ENCODE results near the gene LPCAT3.

Gene LPCAT3

DNA sequence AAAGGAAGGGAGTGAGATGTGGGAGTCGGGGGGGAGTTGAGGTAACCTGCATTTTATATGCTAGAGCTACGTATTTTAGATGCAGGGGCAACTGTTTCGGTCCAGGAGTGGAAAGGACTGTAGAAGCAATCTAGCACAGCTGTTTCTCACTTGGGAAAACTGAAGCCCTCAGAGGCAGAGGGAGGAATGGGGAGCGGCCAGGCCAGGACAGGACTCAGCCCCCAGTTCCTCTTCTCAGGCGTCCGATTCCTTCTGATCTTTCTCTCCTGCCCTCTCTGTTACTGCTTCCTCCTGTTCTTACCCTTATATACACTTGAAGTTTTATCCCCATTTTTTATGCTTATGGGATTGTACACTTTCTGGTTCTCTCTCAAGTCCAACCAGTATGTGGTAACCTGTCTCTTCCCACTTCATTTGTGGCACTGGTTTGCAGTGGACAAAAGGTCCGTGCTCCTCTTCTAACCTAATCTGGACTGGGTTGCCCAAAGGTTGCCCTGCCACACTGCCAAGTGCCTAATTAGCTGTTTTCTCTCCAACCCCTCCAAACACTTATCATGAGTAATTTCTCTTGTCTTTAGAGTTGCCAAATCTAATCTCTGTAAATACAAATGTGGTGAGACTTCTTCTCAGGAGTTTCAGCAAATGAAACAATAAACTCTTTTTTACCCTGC is 16.2 kb downstream of the LPCAT3 start:
- DNase-seq (ENCODE audit: low read depth in 2 of 2): no peak

DNA sequence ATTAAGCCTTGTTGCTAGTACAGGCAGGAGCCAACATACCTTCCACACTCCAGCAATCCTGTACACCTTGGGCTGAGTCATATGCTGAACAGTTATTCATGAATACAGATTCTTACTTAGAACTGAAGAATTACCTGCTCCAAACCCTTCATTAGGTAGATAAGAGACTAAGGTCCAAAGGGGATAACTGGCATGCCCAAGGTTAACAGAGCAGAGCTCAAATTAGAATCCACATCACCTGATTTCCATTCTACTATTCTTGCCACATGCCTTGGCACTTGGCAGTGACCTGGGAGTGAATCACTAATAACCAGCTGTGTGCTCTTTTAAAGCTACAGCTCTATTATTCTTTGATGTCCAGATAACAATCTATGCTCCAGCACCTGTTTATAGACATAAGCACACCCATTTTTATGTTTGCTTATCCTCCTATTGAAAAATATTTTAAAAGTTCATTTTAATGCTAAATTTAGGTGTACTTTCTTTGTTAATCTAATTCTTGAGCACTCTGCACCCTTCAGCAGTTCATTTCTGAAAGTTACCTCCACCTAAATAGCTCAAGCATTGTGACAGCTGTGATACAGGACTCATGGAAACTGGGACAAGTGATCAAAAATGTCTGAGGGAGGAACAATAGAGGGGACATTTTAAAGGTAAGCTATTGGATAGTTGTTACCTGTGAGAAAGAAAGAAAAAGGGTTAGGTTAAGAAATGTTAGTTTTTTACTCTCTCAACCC is 19.4 kb downstream of the LPCAT3 start:
- no peak for DNase-seq (ENCODE audit: low read depth in 2 of 2)

DNA sequence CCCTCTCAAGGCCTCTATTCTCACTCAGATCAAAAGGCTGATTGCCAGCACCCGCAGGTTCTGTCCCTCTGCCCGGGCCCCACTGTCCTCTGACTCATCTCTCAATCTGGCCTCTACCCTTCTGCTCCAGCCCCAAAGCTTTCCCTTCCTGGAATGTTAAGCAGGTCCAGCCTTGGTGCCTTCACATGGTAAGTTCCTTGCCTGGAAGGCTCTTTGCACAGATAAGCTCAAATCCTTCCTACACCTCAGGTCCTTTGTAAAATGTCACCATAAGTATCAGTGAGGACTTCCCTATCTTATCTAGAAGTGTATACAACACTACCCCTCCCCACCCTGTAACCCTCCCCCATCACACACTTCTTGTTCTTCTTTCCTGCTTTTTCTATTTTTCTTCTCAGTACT is 22.2 kb downstream of the LPCAT3 start:
- no peak for DNase-seq (ENCODE audit: low read depth in 2 of 2)

DNA sequence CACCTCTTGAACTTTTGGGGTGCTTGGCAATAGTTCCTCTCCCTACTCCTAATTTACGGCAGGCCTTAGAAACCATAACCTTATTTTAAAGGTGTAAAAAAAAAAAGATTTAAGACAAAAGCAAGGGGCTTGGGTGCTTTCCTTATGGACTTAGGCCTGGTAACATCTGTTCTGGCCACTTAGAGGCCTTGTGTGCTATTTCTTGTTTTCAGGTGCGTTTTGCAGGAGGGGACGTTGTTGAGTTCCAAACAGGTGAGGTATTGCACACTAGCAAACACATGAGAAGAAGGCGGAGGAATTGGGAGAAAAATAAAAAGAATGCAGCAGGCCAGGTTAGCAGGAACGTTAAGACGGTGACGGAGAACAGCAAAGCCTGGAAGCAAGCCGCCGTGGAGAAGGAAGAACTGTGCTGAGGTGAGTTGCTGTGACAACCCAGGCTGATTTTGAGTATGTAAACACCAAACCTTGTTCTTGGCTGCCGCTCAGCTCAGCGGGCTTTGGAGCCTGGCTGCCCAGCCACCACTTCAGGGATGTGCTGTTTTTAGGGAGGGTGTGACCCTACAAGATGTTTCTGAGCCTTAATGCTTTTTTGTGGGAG is 30.2 kb downstream of the LPCAT3 start:
- DNase-seq (ENCODE audit: low read depth in 2 of 2): no peak

DNA sequence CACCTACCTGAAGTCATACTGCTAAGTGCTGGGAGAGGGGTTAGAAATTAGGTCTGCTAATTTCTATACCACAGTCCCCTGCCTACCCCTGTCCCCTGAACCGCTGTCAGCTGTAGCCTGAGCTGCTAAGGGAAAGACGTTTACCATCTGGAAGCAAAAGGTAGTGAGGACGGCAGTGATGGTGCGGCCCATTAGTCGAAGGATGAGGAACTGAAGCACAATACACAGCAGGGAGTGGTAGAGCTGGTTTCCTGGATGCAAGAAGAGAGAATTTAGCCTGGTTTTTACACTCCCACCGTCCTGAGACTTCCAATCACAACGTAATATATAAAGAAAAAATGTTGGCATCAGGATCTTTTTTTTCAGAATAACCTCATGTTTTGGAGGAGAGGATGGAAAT is 35.7 kb downstream of the LPCAT3 start:
- DNase-seq (ENCODE audit: low read depth in 2 of 2): no peak

DNA sequence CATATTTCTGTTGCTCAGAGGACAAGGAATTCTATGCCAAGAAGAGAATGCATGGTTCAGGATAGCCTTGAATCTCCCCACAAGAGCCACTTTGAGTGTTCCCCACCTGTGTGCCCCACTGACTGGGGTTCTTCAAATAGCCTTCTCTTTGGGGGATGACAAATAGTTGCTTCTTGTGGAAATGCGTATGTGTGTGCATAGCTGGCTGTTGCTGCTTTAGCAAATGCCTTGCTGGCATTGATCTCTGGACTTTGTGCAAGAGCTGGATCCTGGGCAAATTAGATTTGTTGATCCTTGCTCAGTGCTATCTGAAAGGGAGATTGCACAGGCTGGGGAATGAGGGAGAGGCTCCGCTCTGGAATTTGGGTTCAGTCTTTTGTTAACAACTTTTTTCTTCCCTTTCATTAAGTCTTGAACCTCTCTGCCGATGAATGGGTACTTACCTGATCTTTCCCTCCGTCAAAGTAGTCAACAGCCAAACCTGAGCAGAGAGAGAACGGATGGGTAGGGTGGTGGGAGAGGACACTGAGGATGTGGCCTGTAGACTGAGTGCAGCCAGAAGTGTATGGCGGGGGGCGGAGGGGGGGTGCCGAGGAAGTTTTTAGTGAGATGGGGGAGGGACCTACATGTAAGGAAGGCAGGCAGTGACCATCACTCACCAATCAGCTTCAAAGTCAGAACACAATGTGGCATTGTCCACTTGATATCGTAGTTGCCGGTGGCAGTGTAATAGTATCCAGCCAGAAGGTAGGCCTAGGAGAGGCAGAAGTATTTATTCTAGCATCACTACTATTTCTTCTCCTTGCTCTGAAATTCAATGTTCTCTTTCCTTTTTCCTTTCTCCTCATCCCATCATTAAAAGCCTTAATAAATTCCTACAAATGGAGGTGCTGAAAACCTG is 36.9 kb downstream of the LPCAT3 start:
- DNase-seq (ENCODE audit: low read depth in 2 of 2): no peak

DNA sequence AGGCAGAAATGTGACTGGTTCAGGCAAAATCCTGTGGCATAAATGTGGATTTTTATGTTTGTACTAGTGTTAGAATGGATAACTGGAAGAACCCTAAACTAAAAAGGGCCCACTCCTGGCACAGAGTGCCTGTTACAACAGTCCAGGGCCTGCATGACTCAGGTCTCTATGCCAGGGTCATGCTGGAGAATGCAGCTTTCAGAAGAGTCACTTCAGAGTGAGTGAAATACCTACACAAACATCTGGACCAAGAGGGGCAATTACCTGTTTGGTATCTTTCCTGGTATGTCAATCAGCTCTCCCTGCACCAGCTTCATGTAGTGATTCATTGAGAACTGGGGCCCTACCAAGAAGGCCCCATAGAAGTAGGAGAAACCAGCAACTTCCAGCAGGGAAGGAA is 37.5 kb downstream of the LPCAT3 start:
- no peak for DNase-seq (ENCODE audit: low read depth in 2 of 2)

DNA sequence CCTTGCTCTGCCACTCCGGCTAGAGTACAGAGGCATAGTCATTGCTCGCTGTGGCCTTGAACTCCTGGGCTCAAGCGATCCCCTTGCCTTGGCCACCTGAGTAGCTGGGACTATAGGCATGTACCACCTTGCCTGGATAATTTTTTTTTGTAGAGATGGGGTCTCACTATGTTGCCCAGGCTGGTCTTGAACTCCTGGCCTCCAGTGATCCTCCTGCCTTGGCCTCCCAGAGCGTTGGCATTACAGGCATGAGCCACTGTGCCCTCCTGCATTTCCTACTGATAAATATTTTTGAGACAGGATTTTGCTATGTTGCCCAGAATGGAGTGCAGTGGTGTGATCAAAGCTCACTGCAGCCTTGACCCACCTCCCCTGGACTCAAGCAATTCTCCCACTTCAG is 38.2 kb downstream of the LPCAT3 start:
- no peak for DNase-seq (ENCODE audit: low read depth in 2 of 2)

DNA sequence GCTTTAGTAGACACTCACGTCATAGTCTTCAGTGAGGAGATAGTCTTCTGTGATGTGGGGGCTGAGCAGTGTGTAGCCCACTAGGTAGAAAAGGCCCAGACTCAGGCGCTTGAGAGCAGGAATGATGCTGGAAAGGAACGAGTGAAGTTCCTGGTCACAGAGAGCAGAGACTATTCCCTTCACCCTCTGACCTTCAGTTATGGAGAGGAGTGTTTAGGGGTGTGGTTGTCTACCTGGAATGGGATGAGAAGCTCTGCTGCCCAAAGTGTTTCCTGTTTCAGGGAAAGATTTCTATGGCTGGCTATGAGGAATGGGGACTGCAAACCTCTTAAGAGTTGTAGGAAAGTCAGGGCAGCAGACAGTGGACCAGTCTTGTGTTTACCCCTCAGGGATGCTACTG is 38.8 kb downstream of the LPCAT3 start:
- no peak for DNase-seq (ENCODE audit: low read depth in 2 of 2)

DNA sequence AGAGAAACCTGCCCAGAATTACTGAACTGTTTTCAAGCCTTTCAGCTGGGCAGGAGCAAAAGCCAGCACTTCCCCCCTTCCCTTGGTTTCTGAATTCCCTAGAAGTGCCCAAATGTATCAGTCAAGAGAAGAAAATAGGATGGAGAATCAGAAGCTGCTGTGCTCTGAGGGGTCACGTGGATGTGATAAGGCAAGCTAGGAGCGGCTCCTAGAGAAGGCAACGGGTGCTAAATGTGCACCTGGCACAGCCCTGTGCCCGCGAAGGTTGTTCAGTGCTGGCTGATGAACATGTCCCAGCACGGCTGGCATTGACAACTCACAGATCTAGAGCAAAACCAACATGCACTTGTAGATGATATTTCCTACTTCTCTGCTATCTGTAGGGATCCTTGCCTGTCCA is 39.3 kb downstream of the LPCAT3 start:
- no peak for DNase-seq (ENCODE audit: low read depth in 2 of 2)

DNA sequence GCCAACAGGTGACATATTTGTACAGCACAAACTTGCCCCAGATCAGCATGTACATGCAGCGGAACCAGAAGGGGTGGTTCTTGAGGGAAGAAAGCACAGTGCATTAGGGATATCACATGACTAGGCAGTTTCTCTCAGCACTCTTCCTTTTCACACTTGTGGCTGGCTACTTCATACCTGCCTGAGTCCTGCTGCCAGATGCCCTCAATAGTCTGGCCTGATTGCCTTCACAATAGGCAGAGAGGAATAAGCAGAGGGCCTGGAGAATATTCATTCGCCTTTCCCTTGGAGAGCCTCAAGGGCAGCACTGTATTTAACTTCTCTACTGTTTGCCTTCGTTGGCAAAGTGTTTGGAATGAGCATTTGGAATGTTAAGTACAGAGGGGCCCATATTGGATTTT is 39.7 kb downstream of the LPCAT3 start:
- no peak for DNase-seq (ENCODE audit: low read depth in 2 of 2)

DNA sequence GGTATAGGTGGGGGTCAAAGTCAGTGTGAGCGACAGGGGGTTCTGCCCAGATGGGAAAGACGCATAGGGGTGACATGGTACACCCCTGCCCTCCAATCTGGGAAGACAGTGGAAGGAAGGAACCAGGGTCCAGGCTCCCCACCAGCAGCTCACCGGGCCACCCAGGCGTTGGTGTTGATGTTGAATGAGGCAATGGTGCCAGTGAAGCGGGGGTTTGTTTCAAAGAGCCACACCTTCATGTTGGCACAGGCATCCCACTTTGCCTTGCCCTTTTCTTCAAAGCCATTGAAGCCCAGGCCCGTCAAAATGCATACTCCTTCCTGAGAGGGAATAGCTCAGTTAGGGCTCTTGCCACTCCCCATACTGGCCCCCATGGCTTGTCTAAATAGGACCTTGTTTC is 40.1 kb downstream of the LPCAT3 start:
- no peak for DNase-seq (ENCODE audit: low read depth in 2 of 2)

DNA sequence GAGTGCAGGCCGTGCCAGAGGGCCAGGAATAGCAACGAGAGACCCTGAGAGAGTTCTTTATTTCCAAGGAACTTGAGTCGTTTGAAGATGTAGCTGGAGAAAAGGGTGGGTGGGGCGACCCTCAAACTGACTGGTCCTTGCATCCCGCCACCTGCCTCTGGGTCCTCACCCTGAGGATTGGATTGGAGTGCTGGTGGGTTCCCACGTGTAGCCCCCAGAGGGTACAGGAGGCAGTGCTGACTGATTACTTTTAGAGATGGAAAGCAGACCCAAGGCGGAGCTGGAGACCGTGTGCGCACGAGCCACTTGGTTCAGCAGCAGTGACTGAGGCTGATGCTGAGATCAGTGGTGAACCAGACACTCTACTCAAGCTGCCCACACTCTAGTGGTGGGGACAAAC is 40.6 kb downstream of the LPCAT3 start:
- DNase-seq (ENCODE audit: low read depth in 2 of 2): no peak

DNA sequence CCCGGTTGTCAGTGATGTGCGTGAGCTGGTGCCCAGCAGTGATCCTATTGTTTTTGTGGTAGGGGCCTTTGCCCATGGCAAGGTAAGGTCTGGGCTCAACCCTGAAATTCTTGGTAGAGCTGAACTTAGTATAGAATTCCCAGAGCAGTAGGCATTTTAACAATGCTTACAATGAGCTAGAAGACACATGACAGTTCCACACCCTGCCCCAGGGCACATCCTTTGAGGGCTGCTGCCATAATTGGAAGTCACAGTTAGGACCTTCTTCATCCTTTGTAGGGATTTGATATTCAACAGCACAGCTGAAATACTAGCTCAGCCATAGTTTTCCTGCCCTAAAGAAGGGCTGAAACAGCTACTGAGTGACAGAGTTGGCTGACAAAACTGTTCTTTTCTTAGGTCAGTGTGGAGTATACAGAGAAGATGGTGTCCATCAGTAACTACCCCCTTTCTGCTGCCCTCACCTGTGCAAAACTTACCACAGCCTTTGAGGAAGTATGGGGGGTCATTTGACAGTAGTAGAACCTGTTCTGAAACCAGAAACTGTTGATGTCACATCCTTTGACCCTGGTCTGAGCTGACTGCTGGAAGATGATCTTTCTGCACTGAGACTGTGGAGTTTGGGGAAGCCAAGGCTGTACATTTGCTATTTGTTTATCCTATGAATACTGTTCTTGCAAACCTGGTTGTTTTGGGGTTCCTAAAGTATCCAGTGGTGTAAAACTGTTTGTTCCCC is 42.8 kb downstream of the LPCAT3 start:
- no peak for DNase-seq (ENCODE audit: low read depth in 2 of 2)

DNA sequence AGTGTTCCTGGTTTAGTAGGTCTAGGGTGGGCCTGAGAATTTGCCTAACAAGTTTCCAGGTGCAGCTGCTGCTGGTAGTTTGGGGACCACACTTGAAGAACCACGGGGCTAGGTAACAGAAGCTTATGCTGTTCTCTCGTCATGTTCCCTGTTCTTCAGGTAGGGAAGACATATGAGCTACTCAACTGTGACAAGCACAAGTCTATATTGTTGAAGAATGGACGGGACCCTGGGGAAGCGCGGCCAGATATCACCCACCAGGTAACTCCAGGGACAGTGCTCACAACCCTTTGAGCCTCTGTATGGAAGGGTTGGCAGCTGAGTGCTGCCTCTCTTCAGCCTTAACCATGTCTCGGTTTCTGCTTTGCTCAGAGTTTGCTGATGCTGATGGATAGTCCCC is 44.1 kb downstream of the LPCAT3 start:
- DNase-seq (ENCODE audit: low read depth in 2 of 2): no peak

DNA sequence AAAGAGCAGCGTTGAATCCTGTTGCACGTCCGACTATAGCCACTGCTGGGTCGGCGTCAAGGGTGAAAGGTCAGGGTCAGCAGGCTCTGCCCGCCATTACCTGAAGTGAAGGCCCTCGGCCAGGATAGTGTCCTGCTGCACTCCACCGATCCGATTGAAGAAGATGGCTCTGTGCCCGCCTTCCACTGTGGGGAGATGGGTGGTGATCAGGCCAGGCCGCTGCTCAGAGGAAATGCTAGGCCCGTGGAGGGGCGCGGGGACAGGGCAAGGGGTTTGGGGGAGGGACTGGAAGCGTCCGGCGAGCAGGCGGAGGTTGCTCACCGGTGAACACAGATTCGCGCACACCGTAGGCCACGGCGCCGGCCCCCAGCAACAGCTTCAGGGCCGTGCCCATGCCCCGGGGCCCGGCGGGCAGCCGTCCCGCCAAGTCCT is 48.2 kb downstream of the LPCAT3 start:
- DNase-seq (ENCODE audit: low read depth in 2 of 2): no peak

DNA sequence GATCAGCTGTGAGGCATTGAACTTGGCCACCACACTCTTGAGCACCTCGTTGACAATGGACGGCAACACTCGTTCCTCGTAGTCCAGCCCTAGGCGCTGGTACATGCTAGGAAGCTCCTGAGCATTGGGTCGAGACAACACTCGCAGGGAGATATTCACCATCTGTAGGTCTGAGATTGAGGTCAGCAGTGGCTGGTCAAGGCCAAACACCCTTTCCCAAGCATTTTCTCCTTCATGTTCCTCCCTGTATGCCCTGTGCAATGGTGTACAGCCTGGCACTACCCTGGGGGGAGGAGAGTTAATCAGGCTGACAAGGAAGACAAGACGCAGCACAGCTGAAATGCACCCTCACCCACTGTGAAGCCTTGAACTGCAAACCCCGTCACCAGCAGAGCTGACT is 49.9 kb downstream of the LPCAT3 start:
- no peak for DNase-seq (ENCODE audit: low read depth in 2 of 2)

DNA sequence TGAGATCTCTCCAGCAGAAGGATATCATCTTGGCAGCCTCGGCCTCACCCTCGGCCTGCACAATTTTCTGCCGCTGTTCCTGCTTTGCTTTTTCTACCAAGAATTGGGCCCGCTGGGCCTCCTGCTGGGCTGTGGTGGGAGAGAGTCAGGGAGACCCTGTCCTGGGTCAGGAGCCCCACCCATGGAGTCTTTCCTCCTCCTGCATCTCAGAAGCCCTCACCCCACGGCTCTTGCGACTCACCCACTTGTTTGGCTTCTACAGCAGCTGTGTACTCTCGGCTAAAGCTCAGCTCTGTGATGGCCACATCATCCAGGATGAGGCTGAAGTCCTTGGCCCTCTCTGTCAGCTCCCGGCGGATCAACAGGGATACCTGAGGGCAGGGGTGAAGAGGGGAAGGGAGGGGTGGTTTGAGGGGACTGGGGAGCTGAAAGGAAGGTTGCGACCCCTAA is 50.6 kb downstream of the LPCAT3 start:
- DNase-seq (ENCODE audit: low read depth in 2 of 2): no peak

DNA sequence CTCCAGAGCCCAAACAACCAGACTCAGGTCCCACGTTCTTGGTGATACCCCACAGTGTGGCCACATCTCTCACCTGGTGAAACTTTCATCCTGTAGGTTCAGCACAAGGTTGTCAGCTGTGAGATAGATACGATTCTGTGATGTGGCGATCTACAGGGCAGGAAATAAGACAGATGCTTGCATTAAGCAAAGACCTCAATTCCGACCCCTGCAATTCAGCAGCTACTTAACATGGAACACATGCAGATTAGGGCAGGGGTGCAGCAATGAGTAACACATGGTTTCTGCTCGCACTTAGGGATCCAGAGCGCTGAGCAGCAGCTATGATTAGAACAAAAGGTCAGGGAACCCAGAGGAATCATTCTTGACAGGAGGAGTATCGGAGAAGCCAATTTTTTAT is 51.9 kb downstream of the LPCAT3 start:
- no peak for DNase-seq (ENCODE audit: low read depth in 2 of 2)

DNA sequence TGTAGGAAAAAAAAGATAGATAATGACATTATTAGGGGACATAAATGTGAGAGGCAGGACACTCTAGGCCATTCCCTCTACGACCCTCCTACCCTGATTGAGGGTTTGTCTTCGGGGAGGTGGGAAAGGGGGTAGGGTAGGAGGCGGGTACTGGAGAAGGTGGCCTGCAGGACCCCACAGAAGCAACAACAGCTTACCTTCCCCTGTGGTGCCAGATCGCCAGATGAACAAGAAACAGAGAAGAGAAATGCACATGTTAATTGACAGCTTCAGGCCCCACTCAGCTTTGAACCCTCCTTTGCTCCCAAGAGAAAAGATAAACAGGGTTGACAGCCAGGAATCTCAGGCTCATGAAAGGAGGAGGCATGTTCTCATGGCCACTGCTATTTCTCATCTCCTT is 52.6 kb downstream of the LPCAT3 start:
- DNase-seq (ENCODE audit: low read depth in 2 of 2): no peak

DNA sequence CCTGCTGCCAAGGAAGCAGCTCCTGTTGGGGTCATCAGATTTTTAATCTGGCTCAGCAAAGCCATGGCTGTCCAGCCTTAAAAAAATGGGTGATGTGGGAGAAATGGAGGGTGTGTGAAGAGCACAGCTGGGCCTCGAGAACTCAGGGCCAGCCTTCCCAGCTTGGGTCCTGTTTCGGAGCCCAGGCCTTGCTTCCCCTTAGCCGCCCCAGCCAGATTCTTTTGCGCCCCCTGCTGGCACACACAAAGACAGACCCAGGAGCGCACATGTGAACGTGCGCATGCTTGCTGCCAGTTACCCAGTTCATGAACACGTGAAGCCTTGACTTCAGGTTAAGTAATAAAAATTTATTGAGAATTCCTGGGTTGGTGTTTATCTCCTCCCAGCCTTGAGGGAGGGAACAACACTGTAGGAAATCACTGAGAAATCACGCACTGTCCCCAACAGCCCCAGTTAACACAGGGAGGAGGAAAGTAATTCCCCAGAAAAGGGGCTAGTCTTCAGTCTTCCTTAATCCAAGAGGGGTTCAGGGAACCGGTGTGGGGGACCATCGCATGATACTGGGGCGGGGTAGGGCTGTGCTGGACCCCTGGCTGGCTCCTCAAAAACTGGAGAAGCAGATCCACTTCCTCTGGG is 53.1 kb downstream of the LPCAT3 start:
- DNase-seq (ENCODE audit: low read depth in 2 of 2): peak; percentile 53 to 62

Measured in fibroblast of skin of left quadriceps (primary cell).